Measurements from ENCODE around the gene ATXN7L3. TPM values are rescaled to one million over a fixed set of nuclear protein-coding genes. Genes with fewer than 3 reads are reported as not detected.

ATXN7L3 gene
- total and polyA plus RNA-seq, 9 of the 15 experiments (the other 6 are each of a cell fraction or from before 2014, with no cell fraction given): 0.62 to 66.1 (median 33.2) TPM

DNA sequence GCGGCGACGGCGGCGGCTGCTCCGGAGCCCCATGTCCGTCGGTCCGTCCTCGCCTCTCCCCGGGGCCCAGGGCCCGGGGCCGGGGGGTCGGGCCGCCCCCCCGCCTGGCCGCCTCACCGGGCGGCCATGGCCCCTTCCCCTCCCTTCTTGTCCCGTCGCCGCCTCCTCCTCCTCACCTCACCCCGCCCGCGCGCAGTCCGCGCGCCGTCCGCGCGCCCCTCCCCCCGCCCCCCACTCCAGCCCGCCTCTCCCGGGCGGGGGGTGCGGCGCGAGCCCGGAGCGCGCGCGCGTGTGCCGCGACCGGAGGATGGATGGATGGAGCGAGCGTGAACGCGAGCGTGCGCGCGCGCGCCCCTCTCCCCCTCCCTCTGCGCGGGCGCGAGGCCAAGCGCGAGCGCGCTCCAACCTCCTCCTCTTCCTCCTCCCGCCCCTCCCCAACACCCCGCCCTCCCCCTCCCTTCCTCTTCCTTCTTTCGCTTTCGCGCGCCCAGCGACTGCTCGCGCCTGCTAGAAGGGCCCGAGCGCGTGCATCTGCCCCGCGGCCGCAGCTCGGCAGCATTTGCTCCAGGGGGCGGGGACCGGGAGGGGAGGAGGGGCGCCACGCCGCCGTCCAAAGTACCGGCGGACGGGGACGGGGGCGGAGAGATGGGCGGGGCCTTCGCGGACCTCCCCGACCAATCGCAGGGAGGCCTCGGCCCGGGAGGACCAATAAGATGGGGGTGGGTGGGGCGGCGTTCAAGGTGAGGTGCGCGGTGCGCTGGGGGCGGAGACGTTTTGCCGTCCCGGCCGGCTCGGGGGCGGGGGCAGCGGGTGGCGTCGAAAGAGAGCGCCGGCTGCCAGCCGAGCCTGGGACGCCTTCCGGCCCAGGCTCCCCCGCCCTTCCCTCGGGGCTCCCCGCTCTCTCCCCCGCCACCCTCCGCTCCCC is at the start of gene ATXN7L3 (continued):
- TF ChIP-seq, protein P1, sequence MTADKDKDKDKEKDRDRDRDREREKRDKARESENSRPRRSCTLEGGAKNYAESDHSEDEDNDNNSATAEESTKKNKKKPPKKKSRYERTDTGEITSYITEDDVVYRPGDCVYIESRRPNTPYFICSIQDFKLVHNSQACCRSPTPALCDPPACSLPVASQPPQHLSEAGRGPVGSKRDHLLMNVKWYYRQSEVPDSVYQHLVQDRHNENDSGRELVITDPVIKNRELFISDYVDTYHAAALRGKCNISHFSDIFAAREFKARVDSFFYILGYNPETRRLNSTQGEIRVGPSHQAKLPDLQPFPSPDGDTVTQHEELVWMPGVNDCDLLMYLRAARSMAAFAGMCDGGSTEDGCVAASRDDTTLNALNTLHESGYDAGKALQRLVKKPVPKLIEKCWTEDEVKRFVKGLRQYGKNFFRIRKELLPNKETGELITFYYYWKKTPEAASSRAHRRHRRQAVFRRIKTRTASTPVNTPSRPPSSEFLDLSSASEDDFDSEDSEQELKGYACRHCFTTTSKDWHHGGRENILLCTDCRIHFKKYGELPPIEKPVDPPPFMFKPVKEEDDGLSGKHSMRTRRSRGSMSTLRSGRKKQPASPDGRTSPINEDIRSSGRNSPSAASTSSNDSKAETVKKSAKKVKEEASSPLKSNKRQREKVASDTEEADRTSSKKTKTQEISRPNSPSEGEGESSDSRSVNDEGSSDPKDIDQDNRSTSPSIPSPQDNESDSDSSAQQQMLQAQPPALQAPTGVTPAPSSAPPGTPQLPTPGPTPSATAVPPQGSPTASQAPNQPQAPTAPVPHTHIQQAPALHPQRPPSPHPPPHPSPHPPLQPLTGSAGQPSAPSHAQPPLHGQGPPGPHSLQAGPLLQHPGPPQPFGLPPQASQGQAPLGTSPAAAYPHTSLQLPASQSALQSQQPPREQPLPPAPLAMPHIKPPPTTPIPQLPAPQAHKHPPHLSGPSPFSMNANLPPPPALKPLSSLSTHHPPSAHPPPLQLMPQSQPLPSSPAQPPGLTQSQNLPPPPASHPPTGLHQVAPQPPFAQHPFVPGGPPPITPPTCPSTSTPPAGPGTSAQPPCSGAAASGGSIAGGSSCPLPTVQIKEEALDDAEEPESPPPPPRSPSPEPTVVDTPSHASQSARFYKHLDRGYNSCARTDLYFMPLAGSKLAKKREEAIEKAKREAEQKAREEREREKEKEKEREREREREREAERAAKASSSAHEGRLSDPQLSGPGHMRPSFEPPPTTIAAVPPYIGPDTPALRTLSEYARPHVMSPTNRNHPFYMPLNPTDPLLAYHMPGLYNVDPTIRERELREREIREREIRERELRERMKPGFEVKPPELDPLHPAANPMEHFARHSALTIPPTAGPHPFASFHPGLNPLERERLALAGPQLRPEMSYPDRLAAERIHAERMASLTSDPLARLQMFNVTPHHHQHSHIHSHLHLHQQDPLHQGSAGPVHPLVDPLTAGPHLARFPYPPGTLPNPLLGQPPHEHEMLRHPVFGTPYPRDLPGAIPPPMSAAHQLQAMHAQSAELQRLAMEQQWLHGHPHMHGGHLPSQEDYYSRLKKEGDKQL (CRISPR knock-in tag; IDR thresholded peaks at IDR 0.05; ENCODE audit: borderline replicate concordance): no peak
- TF ChIP-seq, protein P2, sequence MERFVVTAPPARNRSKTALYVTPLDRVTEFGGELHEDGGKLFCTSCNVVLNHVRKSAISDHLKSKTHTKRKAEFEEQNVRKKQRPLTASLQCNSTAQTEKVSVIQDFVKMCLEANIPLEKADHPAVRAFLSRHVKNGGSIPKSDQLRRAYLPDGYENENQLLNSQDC (CRISPR knock-in tag; IDR thresholded peaks at IDR 0.05): no peak
- TF ChIP-seq, protein P3, sequence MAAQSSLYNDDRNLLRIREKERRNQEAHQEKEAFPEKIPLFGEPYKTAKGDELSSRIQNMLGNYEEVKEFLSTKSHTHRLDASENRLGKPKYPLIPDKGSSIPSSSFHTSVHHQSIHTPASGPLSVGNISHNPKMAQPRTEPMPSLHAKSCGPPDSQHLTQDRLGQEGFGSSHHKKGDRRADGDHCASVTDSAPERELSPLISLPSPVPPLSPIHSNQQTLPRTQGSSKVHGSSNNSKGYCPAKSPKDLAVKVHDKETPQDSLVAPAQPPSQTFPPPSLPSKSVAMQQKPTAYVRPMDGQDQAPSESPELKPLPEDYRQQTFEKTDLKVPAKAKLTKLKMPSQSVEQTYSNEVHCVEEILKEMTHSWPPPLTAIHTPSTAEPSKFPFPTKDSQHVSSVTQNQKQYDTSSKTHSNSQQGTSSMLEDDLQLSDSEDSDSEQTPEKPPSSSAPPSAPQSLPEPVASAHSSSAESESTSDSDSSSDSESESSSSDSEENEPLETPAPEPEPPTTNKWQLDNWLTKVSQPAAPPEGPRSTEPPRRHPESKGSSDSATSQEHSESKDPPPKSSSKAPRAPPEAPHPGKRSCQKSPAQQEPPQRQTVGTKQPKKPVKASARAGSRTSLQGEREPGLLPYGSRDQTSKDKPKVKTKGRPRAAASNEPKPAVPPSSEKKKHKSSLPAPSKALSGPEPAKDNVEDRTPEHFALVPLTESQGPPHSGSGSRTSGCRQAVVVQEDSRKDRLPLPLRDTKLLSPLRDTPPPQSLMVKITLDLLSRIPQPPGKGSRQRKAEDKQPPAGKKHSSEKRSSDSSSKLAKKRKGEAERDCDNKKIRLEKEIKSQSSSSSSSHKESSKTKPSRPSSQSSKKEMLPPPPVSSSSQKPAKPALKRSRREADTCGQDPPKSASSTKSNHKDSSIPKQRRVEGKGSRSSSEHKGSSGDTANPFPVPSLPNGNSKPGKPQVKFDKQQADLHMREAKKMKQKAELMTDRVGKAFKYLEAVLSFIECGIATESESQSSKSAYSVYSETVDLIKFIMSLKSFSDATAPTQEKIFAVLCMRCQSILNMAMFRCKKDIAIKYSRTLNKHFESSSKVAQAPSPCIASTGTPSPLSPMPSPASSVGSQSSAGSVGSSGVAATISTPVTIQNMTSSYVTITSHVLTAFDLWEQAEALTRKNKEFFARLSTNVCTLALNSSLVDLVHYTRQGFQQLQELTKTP (IDR thresholded peaks at IDR 0.05; ENCODE audit: low read depth in 1 of 2, partially characterized antibody in 2 of 2): no peak
- TF ChIP-seq TRIM24 (IDR thresholded peaks at IDR 0.05) (no peak), KLF13 (tag; IDR thresholded peaks at IDR 0.05; ENCODE audit: borderline replicate concordance, low read depth) (no peak), NCOR1 (IDR thresholded peaks at IDR 0.05) (no peak)
- TF ChIP-seq, protein P4, sequence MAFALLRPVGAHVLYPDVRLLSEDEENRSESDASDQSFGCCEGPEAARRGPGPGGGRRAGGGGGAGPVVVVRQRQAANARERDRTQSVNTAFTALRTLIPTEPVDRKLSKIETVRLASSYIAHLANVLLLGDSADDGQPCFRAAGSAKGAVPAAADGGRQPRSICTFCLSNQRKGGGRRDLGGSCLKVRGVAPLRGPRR (CRISPR knock-in tag; IDR thresholded peaks at IDR 0.05): no peak
- TF ChIP-seq, protein P5, sequence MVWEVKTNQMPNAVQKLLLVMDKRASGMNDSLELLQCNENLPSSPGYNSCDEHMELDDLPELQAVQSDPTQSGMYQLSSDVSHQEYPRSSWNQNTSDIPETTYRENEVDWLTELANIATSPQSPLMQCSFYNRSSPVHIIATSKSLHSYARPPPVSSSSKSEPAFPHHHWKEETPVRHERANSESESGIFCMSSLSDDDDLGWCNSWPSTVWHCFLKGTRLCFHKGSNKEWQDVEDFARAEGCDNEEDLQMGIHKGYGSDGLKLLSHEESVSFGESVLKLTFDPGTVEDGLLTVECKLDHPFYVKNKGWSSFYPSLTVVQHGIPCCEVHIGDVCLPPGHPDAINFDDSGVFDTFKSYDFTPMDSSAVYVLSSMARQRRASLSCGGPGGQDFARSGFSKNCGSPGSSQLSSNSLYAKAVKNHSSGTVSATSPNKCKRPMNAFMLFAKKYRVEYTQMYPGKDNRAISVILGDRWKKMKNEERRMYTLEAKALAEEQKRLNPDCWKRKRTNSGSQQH (CRISPR knock-in tag; IDR thresholded peaks at IDR 0.05): no peak
- TF ChIP-seq, protein P6, sequence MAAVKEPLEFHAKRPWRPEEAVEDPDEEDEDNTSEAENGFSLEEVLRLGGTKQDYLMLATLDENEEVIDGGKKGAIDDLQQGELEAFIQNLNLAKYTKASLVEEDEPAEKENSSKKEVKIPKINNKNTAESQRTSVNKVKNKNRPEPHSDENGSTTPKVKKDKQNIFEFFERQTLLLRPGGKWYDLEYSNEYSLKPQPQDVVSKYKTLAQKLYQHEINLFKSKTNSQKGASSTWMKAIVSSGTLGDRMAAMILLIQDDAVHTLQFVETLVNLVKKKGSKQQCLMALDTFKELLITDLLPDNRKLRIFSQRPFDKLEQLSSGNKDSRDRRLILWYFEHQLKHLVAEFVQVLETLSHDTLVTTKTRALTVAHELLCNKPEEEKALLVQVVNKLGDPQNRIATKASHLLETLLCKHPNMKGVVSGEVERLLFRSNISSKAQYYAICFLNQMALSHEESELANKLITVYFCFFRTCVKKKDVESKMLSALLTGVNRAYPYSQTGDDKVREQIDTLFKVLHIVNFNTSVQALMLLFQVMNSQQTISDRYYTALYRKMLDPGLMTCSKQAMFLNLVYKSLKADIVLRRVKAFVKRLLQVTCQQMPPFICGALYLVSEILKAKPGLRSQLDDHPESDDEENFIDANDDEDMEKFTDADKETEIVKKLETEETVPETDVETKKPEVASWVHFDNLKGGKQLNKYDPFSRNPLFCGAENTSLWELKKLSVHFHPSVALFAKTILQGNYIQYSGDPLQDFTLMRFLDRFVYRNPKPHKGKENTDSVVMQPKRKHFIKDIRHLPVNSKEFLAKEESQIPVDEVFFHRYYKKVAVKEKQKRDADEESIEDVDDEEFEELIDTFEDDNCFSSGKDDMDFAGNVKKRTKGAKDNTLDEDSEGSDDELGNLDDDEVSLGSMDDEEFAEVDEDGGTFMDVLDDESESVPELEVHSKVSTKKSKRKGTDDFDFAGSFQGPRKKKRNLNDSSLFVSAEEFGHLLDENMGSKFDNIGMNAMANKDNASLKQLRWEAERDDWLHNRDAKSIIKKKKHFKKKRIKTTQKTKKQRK (IDR thresholded peaks at IDR 0.05; ENCODE audit: borderline replicate concordance, low read depth, low read length): no peak

Measured in K562 (cell line).